GM06990 (cell line): ENCODE results near the gene KCNH3.

Experiments
- DNase-seq: peaks from one replicate; pipeline ENCODE4 v3.0.0-alpha.2; 2011; ENCODE audit not compliant: insufficient read length; ENCODE audit errors: extremely low read depth
- H3K27me3 ChIP-seq: replicated peaks from 2 replicates; pipeline ENCODE4 v1.6.0; 2011; ENCODE audit warnings: low read length; ENCODE audit not compliant: control insufficient read depth, insufficient read depth
- H3K36me3 ChIP-seq: 2 replicates; pipeline ENCODE4 v1.5.1; 2011; ENCODE audit warnings: low read length; ENCODE audit not compliant: control insufficient read depth, insufficient read depth
- H3K4me3 ChIP-seq: replicated peaks from 2 replicates; pipeline ENCODE4 v1.5.1; 2011; ENCODE audit warnings: low read depth, mild to moderate bottlenecking, control low read depth, low read length
- TF ChIP-seq, protein P1 (sequence below): IDR thresholded peaks from 2 replicates; pipeline ENCODE4 v1.5.1; 2011; ENCODE audit warnings: low read length, control low read depth, mild to moderate bottlenecking, inconsistent platforms; ENCODE audit not compliant: insufficient read depth, poor library complexity, severe bottlenecking

The KCNH3 gene

DNA sequence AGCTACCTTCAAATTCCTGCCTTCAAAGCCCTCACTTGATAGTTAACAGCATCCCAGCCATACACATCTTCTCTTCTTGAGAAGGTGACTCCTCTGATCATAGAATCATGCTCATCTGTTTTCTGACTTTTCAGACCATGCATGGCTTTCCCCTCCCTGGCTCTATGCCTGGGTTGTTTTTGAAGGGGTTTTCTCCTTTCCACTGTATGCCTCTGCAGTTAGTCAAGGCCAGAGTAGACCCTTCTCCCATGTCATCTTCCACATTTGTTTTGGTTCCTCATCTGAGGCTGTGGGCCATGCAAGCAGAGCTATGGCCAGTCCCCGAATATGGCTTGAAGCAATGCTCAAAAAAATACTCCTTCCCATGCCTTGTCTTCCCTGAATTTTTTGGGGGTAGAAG, 43.4 kb downstream of the KCNH3 start:
- H3K36me3 ChIP-seq = peaks cover 6% of the 10 kb centered on the region
- no peak for DNase-seq
- TF ChIP-seq, protein P1, sequence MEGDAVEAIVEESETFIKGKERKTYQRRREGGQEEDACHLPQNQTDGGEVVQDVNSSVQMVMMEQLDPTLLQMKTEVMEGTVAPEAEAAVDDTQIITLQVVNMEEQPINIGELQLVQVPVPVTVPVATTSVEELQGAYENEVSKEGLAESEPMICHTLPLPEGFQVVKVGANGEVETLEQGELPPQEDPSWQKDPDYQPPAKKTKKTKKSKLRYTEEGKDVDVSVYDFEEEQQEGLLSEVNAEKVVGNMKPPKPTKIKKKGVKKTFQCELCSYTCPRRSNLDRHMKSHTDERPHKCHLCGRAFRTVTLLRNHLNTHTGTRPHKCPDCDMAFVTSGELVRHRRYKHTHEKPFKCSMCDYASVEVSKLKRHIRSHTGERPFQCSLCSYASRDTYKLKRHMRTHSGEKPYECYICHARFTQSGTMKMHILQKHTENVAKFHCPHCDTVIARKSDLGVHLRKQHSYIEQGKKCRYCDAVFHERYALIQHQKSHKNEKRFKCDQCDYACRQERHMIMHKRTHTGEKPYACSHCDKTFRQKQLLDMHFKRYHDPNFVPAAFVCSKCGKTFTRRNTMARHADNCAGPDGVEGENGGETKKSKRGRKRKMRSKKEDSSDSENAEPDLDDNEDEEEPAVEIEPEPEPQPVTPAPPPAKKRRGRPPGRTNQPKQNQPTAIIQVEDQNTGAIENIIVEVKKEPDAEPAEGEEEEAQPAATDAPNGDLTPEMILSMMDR = no peak
- H3K4me3 ChIP-seq = no peak overlapping the region
- no peaks in the 10 kb centered on the region for H3K27me3 ChIP-seq

DNA sequence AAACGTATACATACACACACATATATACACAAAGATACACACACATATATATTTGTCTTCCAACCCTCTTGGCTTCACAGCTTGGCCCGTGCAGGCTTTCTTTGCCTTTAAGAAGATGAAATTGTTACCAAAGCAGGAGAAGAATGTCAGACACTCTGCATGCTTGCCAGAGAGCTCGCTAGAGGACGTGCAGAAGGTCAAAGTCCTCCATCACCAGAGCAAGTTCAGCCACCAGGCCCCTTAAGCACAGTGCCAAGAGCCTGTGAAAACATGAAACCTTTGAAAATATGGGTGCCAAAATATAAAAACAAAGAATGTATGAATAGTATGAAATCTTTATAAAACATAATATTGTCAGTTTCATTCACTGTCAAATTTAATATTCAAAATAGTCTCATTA, 44.0 kb downstream of the KCNH3 start:
- H3K4me3 ChIP-seq = no peak overlapping the region
- TF ChIP-seq, protein P1 = no peak
- DNase-seq = no peak
- peaks cover 6% of the 10 kb centered on the region for H3K36me3 ChIP-seq
- no peaks in the 10 kb centered on the region for H3K27me3 ChIP-seq

DNA sequence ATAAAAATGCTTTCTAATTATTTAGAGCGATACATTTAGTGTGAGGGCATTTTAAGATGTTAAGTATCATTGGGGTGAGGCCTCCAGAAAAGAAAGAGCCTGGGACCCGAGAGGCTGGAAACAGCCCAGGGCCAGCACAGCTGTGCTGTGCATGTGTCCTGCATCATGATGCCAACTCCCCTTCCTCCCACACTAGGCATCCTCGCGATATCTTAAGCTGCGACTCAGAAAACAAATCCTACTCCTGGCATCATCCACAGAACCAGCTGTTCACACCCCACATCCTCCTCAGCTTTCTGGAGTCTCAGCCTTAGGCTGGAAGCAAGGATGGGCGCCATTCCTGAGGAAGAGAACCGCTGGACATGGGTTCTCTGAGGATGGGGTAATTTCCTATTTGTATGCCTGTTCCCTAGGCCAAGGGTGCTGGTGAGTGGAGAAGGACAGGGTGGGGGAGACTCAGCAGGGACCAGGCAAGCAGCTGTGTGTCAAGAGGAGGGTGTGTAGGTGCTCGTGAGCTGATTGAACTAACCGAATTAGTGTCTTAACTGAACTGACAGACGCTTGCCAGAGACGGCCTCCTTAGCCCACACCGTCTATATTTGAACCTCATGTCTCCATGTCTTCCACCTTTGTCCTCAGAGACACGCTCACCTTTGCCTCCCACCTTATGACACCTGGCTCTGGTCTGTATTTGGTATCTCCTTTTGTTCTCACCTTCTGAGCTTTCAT, 44.7 kb downstream of the KCNH3 start:
- Histone ChIP-seq H3K36me3 (peaks cover 6% of the 10 kb centered on the region), H3K4me3 (no peak overlapping the region), H3K27me3 (no peaks in the 10 kb centered on the region)
- TF ChIP-seq, protein P1 = no peak
- no peak for DNase-seq

DNA sequence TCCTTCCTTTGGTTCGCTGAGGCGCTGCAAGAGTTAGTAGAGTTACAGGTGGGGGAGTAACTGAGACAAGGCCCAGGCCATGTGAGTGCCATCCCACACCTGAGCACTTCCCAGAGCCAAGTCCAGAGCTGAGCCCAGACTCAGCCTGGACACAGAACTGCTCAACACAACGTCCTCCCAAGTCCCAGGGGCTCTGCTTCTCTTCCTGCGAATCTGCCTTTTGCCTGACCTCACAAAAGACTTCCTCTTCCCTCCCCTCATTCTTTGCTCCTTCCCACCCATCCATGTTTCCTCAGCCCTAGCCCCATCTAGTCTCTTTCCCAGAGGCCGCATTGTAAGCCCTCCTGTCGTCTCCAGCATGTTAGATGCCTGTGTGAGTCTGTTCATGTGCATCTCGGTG, 45.8 kb downstream of the KCNH3 start:
- Histone ChIP-seq H3K4me3 (no peak overlapping the region), H3K36me3 (peaks cover 6% of the 10 kb centered on the region), H3K27me3 (no peaks in the 10 kb centered on the region)
- DNase-seq = no peak
- TF ChIP-seq, protein P1 = no peak

DNA sequence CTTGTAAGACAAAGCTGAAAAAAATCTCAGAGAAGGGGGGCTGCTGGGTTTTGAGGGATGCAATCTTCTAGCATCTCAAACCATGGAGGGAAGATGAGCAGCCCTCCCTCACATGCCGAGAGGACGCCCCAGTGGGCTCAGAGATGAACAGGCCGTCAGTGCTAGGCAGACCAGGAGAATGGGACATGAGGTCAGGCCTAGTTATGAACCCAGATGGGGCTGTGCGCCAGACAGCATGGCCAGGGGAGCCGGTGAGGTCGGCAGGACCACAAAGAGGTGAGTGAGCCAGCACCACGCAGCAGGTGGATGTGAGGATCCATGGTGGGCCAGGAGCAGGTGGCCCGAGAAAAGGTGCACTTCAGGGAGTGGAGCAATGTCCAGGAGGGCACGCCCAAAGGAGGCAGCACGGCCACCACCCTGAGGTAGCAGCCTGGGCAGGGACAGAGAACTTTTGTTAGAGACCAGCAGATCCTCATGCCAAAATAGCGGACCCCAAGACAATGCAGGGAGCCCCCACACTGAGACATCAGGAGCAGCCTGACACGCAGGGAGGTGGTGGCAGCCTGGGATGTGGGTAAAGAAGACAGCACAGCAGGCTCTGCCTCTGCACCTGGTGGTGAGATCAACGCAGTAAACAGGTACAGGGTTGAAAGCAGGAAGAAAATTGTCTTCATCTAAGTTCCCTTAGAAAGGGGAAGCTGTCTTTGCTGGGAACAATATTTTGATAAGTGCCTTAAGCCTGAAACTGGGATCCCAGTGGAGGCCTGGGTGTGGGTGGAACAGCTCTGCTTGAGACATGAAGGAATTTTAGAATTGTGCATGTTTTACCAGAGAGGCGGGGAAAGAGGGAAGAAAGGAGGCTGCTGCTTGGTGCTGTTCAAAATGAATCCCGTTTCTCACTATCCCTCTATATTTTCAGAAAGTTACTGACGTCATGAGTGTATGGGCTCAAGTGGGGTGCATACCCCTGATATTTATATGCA, 46.9 kb downstream of the KCNH3 start:
- TF ChIP-seq, protein P1 = no peak
- DNase-seq = no peak
- no peaks in the 10 kb centered on the region for H3K27me3 ChIP-seq
- H3K4me3 ChIP-seq = no peak overlapping the region
- peaks cover 6% of the 10 kb centered on the region for H3K36me3 ChIP-seq
